T-helper 17 cell (primary cell): ENCODE results near the gene OBP2A. TPM values are rescaled to one million over a fixed set of nuclear protein-coding genes. Genes with fewer than 3 reads are reported as not detected.
"Not testable (repeated sequence)": the region's sequence is repeated elsewhere in the genome, so short reads cannot be mapped to it uniquely, and the experiment has no call there.

Experiments
- ATAC-seq: fragments of 150-1000 bp; cut with Tn5 transposase; 2 replicates; pipeline ENCODE4 v1.10.0; 2021; ENCODE audit warnings: mild to moderate bottlenecking, moderate library complexity
- DNase-seq, 3 donors: peaks; one replicate each; pipeline versions ENCODE4 v3.0.0 to v3.0.0-alpha.2; 2020 to 2021
- H3K9me3 ChIP-seq: one replicate; pipeline ENCODE4 v1.7.0; 2013; ENCODE audit warnings: low read length, mild to moderate bottlenecking; ENCODE audit not compliant: control insufficient read depth, poor library complexity, severe bottlenecking
- H3K27ac Mint-ChIP-seq: one replicate; pipeline ENCODE4 v1.8.0; 2022; ENCODE audit warnings: mild to moderate bottlenecking, moderate library complexity, mixed read lengths
- H3K27me3 Mint-ChIP-seq: one replicate; pipeline ENCODE4 v1.8.0; 2022; ENCODE audit warnings: mixed read lengths
- H3K36me3 Mint-ChIP-seq: one replicate; pipeline ENCODE4 v1.8.0; 2022; ENCODE audit warnings: low read depth, mixed read lengths
- H3K4me1 Mint-ChIP-seq: one replicate; pipeline ENCODE4 v1.8.0; 2022; ENCODE audit warnings: mild to moderate bottlenecking, mixed read lengths
- H3K4me3 Mint-ChIP-seq: one replicate; pipeline ENCODE4 v1.8.0; 2022; ENCODE audit warnings: mild to moderate bottlenecking, moderate library complexity, mixed read lengths
- total RNA-seq, 4 donors: library from RNA in 2 of 4; stranded (reverse) in 2 of 4; gene quantifications; one replicate each; pipeline ENCODE4 v1.2.3 and lab custom pipeline; 2022 to 2026

The OBP2A gene
- total RNA-seq, 2 donors from 2014 or later, result not detected

- peaks cover 16% of the 10 kb centered on the region for H3K27me3 Mint-ChIP-seq
- no peak for DNase-seq
- H3K9me3 ChIP-seq, result no peaks in the 10 kb centered on the region
- no peak for ATAC-seq
- H3K4me1 Mint-ChIP-seq, result peaks cover 2% of the 10 kb centered on the region
- H3K4me3 Mint-ChIP-seq, result no peak overlapping the region
- no peak overlapping the region for H3K27ac Mint-ChIP-seq
- H3K36me3 Mint-ChIP-seq, result peaks cover 2% of the 10 kb centered on the region
Observed at GRCh38 chr9:135526730-135527571, 19.0 kb upstream of the OBP2A start.

- not testable (repeated sequence) for DNase-seq, H3K36me3 Mint-ChIP-seq, H3K4me3 Mint-ChIP-seq, H3K9me3 ChIP-seq, H3K4me1 Mint-ChIP-seq, ATAC-seq, H3K27ac Mint-ChIP-seq
- H3K27me3 Mint-ChIP-seq, result peaks cover 25% of the 10 kb centered on the region
Observed at GRCh38 chr9:135528842-135529435, 17.0 kb upstream of the OBP2A start.

- Mint-ChIP-seq H3K36me3 (peaks cover 2% of the 10 kb centered on the region), H3K27ac (no peak overlapping the region), H3K27me3 (peaks cover 36% of the 10 kb centered on the region), H3K4me1 (peaks cover 2% of the 10 kb centered on the region), H3K4me3 (no peak overlapping the region)
- DNase-seq (no peak), ATAC-seq (no peak)
- H3K9me3 ChIP-seq, result no peaks in the 10 kb centered on the region
Observed at GRCh38 chr9:135530146-135530545, 15.8 kb upstream of the OBP2A start.

- no peak overlapping the region for H3K27ac Mint-ChIP-seq
- H3K36me3 Mint-ChIP-seq, result peaks cover 2% of the 10 kb centered on the region
- peaks cover 2% of the 10 kb centered on the region for H3K4me1 Mint-ChIP-seq
Observed at GRCh38 chr9:135531096-135531495, 14.8 kb upstream of the OBP2A start.

DNA sequence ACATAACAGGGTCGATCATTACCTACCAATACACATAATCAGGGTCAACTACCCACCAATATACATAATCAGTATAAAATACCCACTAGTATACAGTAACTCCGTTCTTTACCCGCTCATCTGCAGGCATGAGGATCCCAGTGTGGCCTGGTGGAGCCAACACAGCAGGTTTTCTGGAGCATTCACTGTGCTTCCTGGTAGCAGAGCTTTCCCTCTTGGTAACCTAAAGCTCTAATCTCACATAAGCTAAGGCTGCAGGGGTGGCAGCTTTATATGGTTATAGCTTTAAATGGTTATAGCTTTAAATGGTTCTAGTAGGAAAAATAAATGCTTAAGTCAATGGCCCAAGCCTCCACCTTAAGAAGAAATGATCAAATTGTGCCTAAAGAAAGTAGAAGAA, 12.8 kb upstream of the OBP2A start:
- Mint-ChIP-seq H3K36me3 (peaks cover 2% of the 10 kb centered on the region), H3K27me3 (peaks cover 51% of the 10 kb centered on the region), H3K27ac (no peak overlapping the region), H3K4me3 (no peak overlapping the region), H3K4me1 (peaks cover 2% of the 10 kb centered on the region)
- H3K9me3 ChIP-seq, result no peaks in the 10 kb centered on the region
- no peak for DNase-seq
- no peak for ATAC-seq

More at GRCh38 chr9:135531096-135531495, 14.8 kb upstream of the OBP2A start:
- ATAC-seq (no peak), DNase-seq (no peak)
- Mint-ChIP-seq H3K27me3 (peaks cover 31% of the 10 kb centered on the region), H3K4me3 (no peak overlapping the region)
- no peaks in the 10 kb centered on the region for H3K9me3 ChIP-seq

DNA sequence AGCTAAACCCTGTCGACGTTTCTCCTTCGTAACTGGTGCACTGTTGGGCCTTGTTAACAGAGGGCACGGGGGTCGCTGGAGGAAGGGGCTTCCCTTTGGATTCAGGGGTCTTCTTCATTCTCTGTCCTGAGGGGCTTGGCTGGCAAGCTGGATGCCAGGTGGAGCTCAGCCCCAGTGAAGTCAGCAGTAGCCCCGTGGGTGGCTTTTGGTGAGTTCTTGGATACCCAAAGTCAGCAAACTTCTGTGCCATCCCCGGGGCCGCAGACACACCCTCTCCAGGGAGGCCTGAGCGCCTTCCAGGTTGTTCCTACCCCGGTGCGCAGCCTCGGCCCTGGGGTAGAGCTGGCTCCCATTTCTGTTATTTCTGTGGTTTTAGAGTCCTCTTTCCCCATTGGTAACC, 12.3 kb upstream of the OBP2A start:
- Mint-ChIP-seq H3K4me3 (no peak overlapping the region), H3K36me3 (peaks cover 2% of the 10 kb centered on the region), H3K27me3 (peaks cover 56% of the 10 kb centered on the region), H3K27ac (no peak overlapping the region), H3K4me1 (peaks cover 2% of the 10 kb centered on the region)
- ATAC-seq, result no peak
- H3K9me3 ChIP-seq, result no peaks in the 10 kb centered on the region
- DNase-seq, result no peak

- H3K4me1 Mint-ChIP-seq, H3K4me3 Mint-ChIP-seq, H3K36me3 Mint-ChIP-seq, ATAC-seq, H3K9me3 ChIP-seq, DNase-seq, H3K27ac Mint-ChIP-seq: not testable (repeated sequence)
- peaks cover 62% of the 10 kb centered on the region for H3K27me3 Mint-ChIP-seq
Observed at GRCh38 chr9:135534192-135534711, 11.7 kb upstream of the OBP2A start.

DNA sequence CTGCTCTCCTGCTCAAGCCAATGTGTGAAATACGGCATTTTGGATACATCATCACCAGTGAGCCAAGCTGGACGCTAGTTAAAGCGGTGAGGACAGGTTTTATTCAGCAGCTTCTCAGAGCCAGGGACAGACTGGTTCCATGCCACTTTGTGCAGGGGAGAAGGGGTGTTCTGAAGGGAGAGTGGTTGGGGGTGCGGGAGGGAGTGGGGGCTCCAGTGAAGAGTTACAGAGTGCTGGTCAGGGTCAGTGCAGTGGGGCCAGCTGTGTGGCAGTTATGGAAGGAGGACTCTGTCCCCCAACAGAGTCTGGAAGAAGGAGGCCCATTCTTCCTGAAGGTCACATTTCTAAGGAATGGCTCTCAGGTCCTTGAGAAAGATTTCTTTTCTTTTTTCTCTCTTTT, 11.1 kb upstream of the OBP2A start:
- ATAC-seq, H3K4me1 Mint-ChIP-seq, H3K36me3 Mint-ChIP-seq, H3K4me3 Mint-ChIP-seq, H3K9me3 ChIP-seq, H3K27ac Mint-ChIP-seq, DNase-seq: not testable (repeated sequence)
- H3K27me3 Mint-ChIP-seq, result peaks cover 68% of the 10 kb centered on the region

DNA sequence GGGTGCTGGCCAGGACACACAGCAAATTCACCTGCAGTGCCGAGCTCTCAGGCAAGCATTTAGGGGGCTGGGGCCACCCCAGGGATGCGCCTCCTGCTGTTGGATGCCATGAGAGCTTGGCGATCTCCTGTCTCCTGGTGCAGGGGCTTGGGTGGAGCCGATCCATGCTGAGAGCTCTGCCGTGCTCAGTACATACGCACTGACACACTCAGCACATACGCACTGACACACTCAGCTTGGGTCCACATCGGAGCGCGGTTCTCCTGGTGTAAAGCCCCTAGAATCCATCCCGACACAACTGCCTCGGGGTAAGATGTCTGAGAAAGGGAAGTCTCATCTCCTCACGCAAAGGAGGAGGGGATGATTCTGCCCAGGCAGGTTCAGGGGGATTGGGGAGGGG, 10.3 kb upstream of the OBP2A start:
- not testable (repeated sequence) for H3K4me1 Mint-ChIP-seq, ATAC-seq, DNase-seq

GRCh38 chr9:135536216-135536615, 9.7 kb upstream of the OBP2A start:
- no peak overlapping the region for H3K4me3 Mint-ChIP-seq
- no peaks in the 10 kb centered on the region for H3K36me3 Mint-ChIP-seq
- no peak overlapping the region for H3K27ac Mint-ChIP-seq
- H3K27me3 Mint-ChIP-seq, result peaks cover 71% of the 10 kb centered on the region
- no peaks in the 10 kb centered on the region for H3K9me3 ChIP-seq
- no peak for ATAC-seq
- H3K4me1 Mint-ChIP-seq, result no peaks in the 10 kb centered on the region
- no peak for DNase-seq

More for the DNA sequence above, 10.3 kb upstream of the OBP2A start:
- H3K9me3 ChIP-seq, H3K27ac Mint-ChIP-seq, H3K4me3 Mint-ChIP-seq, H3K36me3 Mint-ChIP-seq: not testable (repeated sequence)
- H3K27me3 Mint-ChIP-seq, result peaks cover 75% of the 10 kb centered on the region

- ATAC-seq, H3K27ac Mint-ChIP-seq, H3K4me3 Mint-ChIP-seq, H3K4me1 Mint-ChIP-seq, DNase-seq, H3K36me3 Mint-ChIP-seq, H3K9me3 ChIP-seq: not testable (repeated sequence)
- H3K27me3 Mint-ChIP-seq, result peaks cover 46% of the 10 kb centered on the region
Observed at GRCh38 chr9:135543262-135543894, 2.5 kb upstream of the OBP2A start.

DNA sequence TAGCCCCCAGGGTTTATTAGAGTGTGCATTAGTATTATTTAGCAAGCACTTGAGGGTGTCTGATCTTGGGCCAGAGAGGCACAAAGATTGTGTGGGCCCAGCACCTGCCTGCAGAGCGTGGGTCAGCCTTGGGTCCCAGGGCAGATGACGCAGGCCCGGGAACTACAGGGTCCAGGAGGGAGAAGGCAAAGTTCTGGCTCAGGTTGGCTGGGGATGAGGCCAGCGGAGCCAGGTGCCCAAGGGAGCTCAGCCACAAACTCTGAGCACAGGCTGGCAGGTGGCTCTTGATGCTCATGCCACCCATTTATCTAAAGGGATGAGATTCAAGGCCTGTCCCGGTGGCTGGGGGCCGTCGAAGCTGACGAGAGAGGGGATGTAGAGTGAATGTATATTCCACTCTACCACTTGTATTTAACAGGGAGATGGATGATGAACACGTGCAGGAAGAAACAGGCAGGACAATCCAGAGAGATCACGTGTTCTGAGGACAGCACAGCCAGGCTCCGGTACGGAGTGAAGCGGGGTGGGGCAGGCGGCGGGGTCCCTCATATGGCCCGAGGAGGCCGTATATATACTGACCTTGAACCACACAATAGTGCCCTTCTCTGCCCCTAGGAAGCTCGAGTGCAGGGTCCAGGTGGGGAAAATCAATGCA, 818 bp upstream of the OBP2A start:
- Mint-ChIP-seq H3K27ac (no peak overlapping the region), H3K4me1 (no peaks in the 10 kb centered on the region), H3K27me3 (peaks cover 29% of the 10 kb centered on the region), H3K36me3 (no peaks in the 10 kb centered on the region), H3K4me3 (no peak overlapping the region)
- ATAC-seq (no peak), DNase-seq (no peak)
- H3K9me3 ChIP-seq, result no peaks in the 10 kb centered on the region
